Endothelial cell of umbilical vein (primary cell): Measurements from ENCODE around the gene ZNF273. TPM values are rescaled to one million over a fixed set of nuclear protein-coding genes. Genes with fewer than 3 reads are reported as not detected.

Experiments used
- BruUV-seq: library from RNA; stranded (reverse); fragments of 400-500 nt; replicated peaks from 2 replicates; lab custom pipeline; 2021; lab: Mats Ljungman, UMichigan
- CTCF ChIA-PET: fragments of 300-600, 350-600 bp; sonication (Branson Sonifier 250); formaldehyde crosslinking; loops from one replicate; lab custom pipeline; 2021; ENCODE audit warnings: antibody characterized with exemption, inconsistent platforms; lab: Charles Lee
- POLR2A ChIA-PET: fragments of 300-600, 350-600 bp; sonication (Branson Sonifier 250); formaldehyde crosslinking; loops from one replicate; lab custom pipeline; 2021; ENCODE audit warnings: antibody characterized with exemption, inconsistent platforms; lab: Charles Lee
- DNase-seq: peaks from one replicate; pipeline ENCODE4 v3.0.0-alpha.2; 2011; ENCODE audit warnings: low read depth, low spot score
- FAIRE-seq: peaks from 2 replicates; lab custom pipeline; 2011; peaks lifted over from hg19 to GRCh38; lab: Jason Lieb, UNC
- H2AFZ ChIP-seq: 2 replicates; pipeline ENCODE4 v1.6.0; 2012; ENCODE audit warnings: low read depth, low read length, control low read depth, inconsistent platforms
- H3K27ac ChIP-seq: 2 replicates; pipeline ENCODE4 v1.5.1; 2011; ENCODE audit warnings: low read depth, mild to moderate bottlenecking, control low read depth, low read length, moderate library complexity; ENCODE audit not compliant: insufficient read depth
- H3K27me3 ChIP-seq, 2 experiments: 2 replicates each; pipeline versions ENCODE4 v1.6.0 to v1.6.1; 2011; ENCODE audit warnings: low read length in 2 of 2, mixed read lengths in 1 of 2; ENCODE audit not compliant: control insufficient read depth in 2 of 2, insufficient read depth in 2 of 2
- H3K36me3 ChIP-seq, 2 experiments: 2 replicates in 1 of 2; 3 replicates in 1 of 2; pipeline ENCODE4 v1.5.1; 2011; ENCODE audit warnings: low read length in 2 of 2, mild to moderate bottlenecking in 1 of 2, moderate library complexity in 1 of 2; ENCODE audit not compliant: control insufficient read depth in 2 of 2, insufficient read depth in 2 of 2; ENCODE audit errors: extremely low read depth in 1 of 2
- H3K4me1 ChIP-seq: 3 replicates; pipeline ENCODE4 v1.5.1; 2011; ENCODE audit warnings: mild to moderate bottlenecking, low read length; ENCODE audit not compliant: control insufficient read depth, insufficient read depth; ENCODE audit errors: extremely low read depth
- H3K4me2 ChIP-seq: 2 replicates; pipeline ENCODE4 v1.6.1; 2011; ENCODE audit warnings: low read length, control low read depth, mixed read lengths; ENCODE audit not compliant: insufficient read depth
- H3K4me3 ChIP-seq, 3 experiments: fragments of 200-600 bp in 1 of 3; sonication (generic), shearing (Covaris generic) in 1 of 3; replicated peaks in 1 of 3; 2 replicates each; pipeline ENCODE4 v1.5.1; 2011 to 2016; ENCODE audit warnings: control low read depth in 3 of 3, low read length in 3 of 3, mild to moderate bottlenecking in 2 of 3, inconsistent platforms in 1 of 3, low read depth in 1 of 3, moderate library complexity in 1 of 3; ENCODE audit not compliant: insufficient read depth in 1 of 3
- H3K79me2 ChIP-seq: 2 replicates; pipeline ENCODE4 v1.6.0; 2012; ENCODE audit warnings: low read length, inconsistent platforms; ENCODE audit not compliant: control insufficient read depth, insufficient read depth
- H3K9ac ChIP-seq: replicated peaks from 2 replicates; pipeline ENCODE3; 2011; ENCODE audit warnings: low read length, control low read depth; ENCODE audit not compliant: insufficient read depth; ENCODE audit errors: extremely low read depth
- H3K9me1 ChIP-seq: replicated peaks from 3 replicates; pipeline ENCODE4 v1.6.0; 2011; ENCODE audit warnings: mild to moderate bottlenecking, low read length; ENCODE audit not compliant: control insufficient read depth, insufficient read depth; ENCODE audit errors: extremely low read depth
- H3K9me3 ChIP-seq: replicated peaks from 2 replicates; pipeline ENCODE4 v1.5.1; 2012; ENCODE audit warnings: low read length, inconsistent platforms; ENCODE audit not compliant: control insufficient read depth, insufficient read depth
- H4K20me1 ChIP-seq: replicated peaks from 2 replicates; pipeline ENCODE3; 2011; ENCODE audit warnings: mild to moderate bottlenecking, low read length; ENCODE audit not compliant: control insufficient read depth, insufficient read depth; ENCODE audit errors: extremely low read depth
- CTCF ChIP-seq, 2 donors: IDR thresholded peaks; 1 replicate in 1 of 2; 2 replicates in 1 of 2; pipeline ENCODE4 v1.5.1; 2011; ENCODE audit warnings: low read length in 2 of 2, mild to moderate bottlenecking in 2 of 2, moderate library complexity in 2 of 2, control low read depth in 1 of 2, inconsistent platforms in 1 of 2, low read depth in 1 of 2; ENCODE audit not compliant: insufficient read depth in 1 of 2; ENCODE audit errors: extremely low read depth in 1 of 2
- EZH2 ChIP-seq: IDR thresholded peaks from 2 replicates; pipeline ENCODE4 v1.6.1; 2012; ENCODE audit warnings: borderline replicate concordance, low read depth, mild to moderate bottlenecking, moderate library complexity, low read length, inconsistent platforms; ENCODE audit not compliant: severe bottlenecking
- FOS ChIP-seq: IDR thresholded peaks from 2 replicates; pipeline ENCODE4 v1.6.1; 2011; ENCODE audit warnings: mild to moderate bottlenecking, low read length, moderate library complexity, borderline replicate concordance; ENCODE audit not compliant: insufficient read depth
- GATA2 ChIP-seq: IDR thresholded peaks from 2 replicates; pipeline ENCODE4 v1.7.0; 2011; ENCODE audit warnings: low read depth, mild to moderate bottlenecking, moderate library complexity, mixed read lengths, low read length; ENCODE audit not compliant: insufficient read length, insufficient read depth
- JUN ChIP-seq: IDR thresholded peaks from 2 replicates; pipeline ENCODE4 v1.6.1; 2011; ENCODE audit warnings: borderline replicate concordance, low read depth; ENCODE audit not compliant: insufficient read length, insufficient read depth
- MAX ChIP-seq: IDR thresholded peaks from 2 replicates; pipeline ENCODE4 v1.6.1; 2011; ENCODE audit not compliant: insufficient read depth, insufficient read length
- MYC ChIP-seq: IDR thresholded peaks from one replicate; pipeline ENCODE4 v1.6.1; 2011; ENCODE audit warnings: mild to moderate bottlenecking, low read depth, low read length
- POLR2A ChIP-seq: IDR thresholded peaks from 2 replicates; pipeline ENCODE4 v1.6.1; 2012; ENCODE audit warnings: low read depth, mild to moderate bottlenecking, control low read depth, low read length
- POLR2AphosphoS5 ChIP-seq: IDR thresholded peaks from 2 replicates; pipeline ENCODE4 v1.6.1; 2012; ENCODE audit warnings: low read depth, mild to moderate bottlenecking, control low read depth, low read length, moderate library complexity; ENCODE audit not compliant: insufficient read depth
- dilution Hi-C: fragments of 300-500 bp; cut with MboI; formaldehyde crosslinking; loops from one replicate; pipeline ENCODE4 v1.15.0; 2019; ENCODE audit warnings: low sequenced_read_pairs; ENCODE audit not compliant: extremely low pct_ligation_motif_present
- intact Hi-C: fragments of 100-400 bp; cut with micrococcal nuclease; formaldehyde crosslinking; loops from one replicate; pipeline ENCODE4 v1.10.0; 2022
- polyA plus RNA-seq, 4 experiments: library from polyadenylated mRNA; depleted of rRNA in 3 of 4; stranded (reverse) in 3 of 4; unstranded in 1 of 4; fragments of >200 nt; gene quantifications; 2 replicates each; pipeline versions ENCODE4 v1.2.1 to v1.2.3, GENCODE V29; 2011 to 2012; ENCODE audit warnings: missing spikeins in 1 of 4
- total RNA-seq: library from RNA; stranded (reverse); gene quantifications from 2 replicates; pipeline ENCODE4 v1.2.3, GENCODE V29; 2021

The ZNF273 gene
- total and polyA plus RNA-seq, 2 donors (not counting 3 experiments of a cell fraction or from before 2014, with no cell fraction given) = 1.4 to 4.1 TPM

- Histone ChIP-seq H3K79me2 (no peaks in the 10 kb centered on the region), H3K9me3 (peaks cover 2% of the 10 kb centered on the region), H3K27ac (no peak overlapping the region), H4K20me1 (no peaks in the 10 kb centered on the region), H3K27me3 (peaks cover 2 to 3% of the 10 kb centered on the region in 2 experiments), H3K36me3 (no peaks in the 10 kb centered on the region), H3K9ac (no peak overlapping the region), H3K9me1 (no peaks in the 10 kb centered on the region), H2AFZ (no peak overlapping the region), H3K4me3 (no peak overlapping the region), H3K4me1 (no peaks in the 10 kb centered on the region), H3K4me2 (no peak overlapping the region)
- DNase-seq (no peak), FAIRE-seq (no peak)
- POLR2A ChIA-PET = no interaction called here
- CTCF ChIA-PET = no interaction called here
- no peak for TF ChIP-seq CTCF (IDR thresholded peaks at IDR 0.05; ENCODE audit: extremely low read depth in 1 of 2, insufficient read depth in 1 of 2, low read depth in 1 of 2, low read length in 2 of 2)
- TF ChIP-seq POLR2AphosphoS5 = no peak
- TF ChIP-seq POLR2A = no peak
- TF ChIP-seq MAX = no peak
- TF ChIP-seq FOS = no peak
- no peak for TF ChIP-seq MYC
- no peak for TF ChIP-seq GATA2
- TF ChIP-seq JUN = no peak
- TF ChIP-seq EZH2 = no peak
- BruUV-seq = no TSS peak
- dilution Hi-C loops (no loop called here), intact Hi-C loops (no loop called here)
Observed at GRCh38 chr7:64877714-64878610, 25.1 kb upstream of the ZNF273 start.
